Body of pancreas (tissue), 4 donors: ENCODE results near the gene SLC49A4.

Experiments used
- POLR2A ChIP-seq, 3 donors: fragments of 450-650 bp; IDR thresholded peaks; one replicate each; pipeline ENCODE4 v1.6.1; 2016; ENCODE audit warnings: antibody characterized with exemption in 3 of 3, mild to moderate bottlenecking in 2 of 3
- TF ChIP-seq, protein P1 (sequence below), 7 experiments: fragments of 450-650 bp in 4 of 7; fragments of 200-600 bp in 3 of 7; sonication (generic) in 3 of 7; IDR thresholded peaks; one replicate each; pipeline ENCODE4 v1.5.1; 2016 to 2019; ENCODE audit warnings: antibody characterized with exemption in 7 of 7

DNA sequence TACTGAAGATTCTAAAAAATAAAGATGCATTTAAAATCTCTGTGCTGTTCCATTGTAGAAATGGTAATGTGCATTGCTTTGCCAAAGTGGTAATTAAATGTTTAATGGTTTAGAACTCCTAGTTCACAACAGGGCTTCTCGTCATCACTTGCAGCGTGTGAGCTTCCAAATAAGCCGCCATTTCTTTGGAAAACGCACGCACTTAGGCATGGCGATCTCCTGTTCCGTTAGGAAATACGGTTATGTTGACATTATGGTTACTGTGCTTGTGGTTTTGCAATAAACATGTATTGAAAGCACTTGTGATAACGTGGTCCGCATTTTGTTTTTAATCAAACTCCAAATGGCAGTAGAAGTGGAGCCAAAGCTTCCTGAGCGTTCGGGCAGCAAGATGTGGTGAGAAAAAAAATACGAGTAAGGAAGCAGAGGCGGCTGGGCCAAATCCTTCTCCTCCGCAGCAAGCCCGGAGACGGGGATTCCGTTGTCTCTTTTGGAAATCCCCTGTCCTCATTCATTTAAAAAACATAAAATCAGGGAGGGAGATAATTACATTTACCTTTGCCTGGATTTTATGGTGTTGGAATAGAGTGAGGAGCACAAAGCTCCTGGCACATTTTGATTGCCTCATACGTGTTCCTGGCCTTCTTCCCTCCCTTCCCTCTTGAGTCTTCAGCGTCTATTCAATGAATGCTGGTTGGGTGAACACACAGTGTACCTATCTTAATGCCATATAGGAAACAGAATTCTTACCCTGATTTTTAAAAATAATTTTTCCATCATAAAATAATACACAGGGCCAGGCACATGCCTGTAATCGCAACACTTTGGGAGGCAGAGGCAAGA, 97.5 kb downstream of the SLC49A4 start:
- TF ChIP-seq POLR2A (IDR thresholded peaks at IDR 0.05), result no peak
- TF ChIP-seq, protein P1, sequence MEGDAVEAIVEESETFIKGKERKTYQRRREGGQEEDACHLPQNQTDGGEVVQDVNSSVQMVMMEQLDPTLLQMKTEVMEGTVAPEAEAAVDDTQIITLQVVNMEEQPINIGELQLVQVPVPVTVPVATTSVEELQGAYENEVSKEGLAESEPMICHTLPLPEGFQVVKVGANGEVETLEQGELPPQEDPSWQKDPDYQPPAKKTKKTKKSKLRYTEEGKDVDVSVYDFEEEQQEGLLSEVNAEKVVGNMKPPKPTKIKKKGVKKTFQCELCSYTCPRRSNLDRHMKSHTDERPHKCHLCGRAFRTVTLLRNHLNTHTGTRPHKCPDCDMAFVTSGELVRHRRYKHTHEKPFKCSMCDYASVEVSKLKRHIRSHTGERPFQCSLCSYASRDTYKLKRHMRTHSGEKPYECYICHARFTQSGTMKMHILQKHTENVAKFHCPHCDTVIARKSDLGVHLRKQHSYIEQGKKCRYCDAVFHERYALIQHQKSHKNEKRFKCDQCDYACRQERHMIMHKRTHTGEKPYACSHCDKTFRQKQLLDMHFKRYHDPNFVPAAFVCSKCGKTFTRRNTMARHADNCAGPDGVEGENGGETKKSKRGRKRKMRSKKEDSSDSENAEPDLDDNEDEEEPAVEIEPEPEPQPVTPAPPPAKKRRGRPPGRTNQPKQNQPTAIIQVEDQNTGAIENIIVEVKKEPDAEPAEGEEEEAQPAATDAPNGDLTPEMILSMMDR (IDR thresholded peaks at IDR 0.05), result no peak
